Colon (tissue), 2 donors: ENCODE data around the gene PROCR.
"Not testable (repeated sequence)": the region's sequence is repeated elsewhere in the genome, so short reads cannot be mapped to it uniquely, and the experiment has no call there.

ENCODE experiments used
- FAIRE-seq: peaks from 2 replicates; lab custom pipeline; 2012; peaks lifted over from hg19 to GRCh38; lab: Jason Lieb, UNC
- donor health status: control.
- donor health status: control.

Gene PROCR

DNA sequence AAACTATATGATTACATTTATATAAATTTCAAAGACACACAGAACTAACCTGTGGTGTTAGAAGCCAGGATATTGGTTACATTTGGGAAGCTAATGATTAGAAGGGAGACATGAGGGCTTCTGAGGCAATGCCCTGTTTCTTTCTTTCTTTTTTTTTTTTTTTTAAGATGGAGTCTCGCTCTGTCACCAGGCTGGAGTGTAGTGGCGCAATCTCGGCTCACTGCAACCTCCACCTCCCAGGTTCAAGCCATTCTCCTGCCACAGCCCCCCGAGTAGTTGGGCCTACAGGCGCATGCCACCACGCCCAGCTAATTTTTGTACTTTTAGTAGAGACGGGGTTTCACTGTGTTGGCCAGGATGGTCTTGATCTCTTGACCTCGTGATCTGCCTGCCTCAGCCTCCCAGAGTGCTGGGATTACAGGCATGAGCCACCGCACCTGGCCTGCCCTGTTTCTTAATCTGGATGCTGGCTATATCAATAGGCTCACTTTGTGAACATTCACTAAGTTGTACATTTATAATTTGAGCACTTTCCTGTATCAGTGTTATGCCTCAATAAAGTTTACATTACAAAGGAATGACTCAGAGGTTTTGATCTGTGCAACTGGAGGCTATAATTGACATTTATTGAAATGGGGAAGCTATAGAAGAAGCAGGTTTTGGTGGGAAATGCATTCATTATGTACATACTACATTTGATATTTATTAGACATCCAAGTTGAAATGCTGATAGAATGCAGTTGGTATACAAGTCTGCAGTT is 21.3 kb downstream of the PROCR start:
- not testable (repeated sequence) for FAIRE-seq

GRCh38 chr20:35196313-35196712 is 24.4 kb downstream of the PROCR start:
- FAIRE-seq = no peak

GRCh38 chr20:35199740-35200139 is 27.9 kb downstream of the PROCR start:
- no peak for FAIRE-seq

- no peak for FAIRE-seq
Measured at GRCh38 chr20:35200267-35200666, 28.4 kb downstream of the PROCR start.

DNA sequence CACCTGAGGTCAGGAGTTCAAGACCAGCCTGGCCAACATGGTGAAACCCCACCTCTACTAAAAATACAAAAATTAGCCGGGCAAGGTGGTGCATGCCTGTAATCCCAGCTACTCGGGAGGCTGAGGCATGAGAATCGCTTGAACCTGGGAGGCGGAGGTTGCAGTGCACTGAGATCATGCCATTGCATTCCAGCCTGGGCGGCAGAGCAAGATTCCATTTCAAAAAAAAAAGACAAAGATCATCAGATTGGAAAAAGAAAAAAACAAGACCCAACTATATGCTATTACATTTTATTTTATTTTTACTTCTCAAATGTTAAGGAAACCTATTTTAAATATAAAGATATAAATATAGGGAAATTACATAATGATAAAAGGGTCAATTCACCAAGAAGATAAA is 29.6 kb downstream of the PROCR start:
- FAIRE-seq = not testable (repeated sequence)

DNA sequence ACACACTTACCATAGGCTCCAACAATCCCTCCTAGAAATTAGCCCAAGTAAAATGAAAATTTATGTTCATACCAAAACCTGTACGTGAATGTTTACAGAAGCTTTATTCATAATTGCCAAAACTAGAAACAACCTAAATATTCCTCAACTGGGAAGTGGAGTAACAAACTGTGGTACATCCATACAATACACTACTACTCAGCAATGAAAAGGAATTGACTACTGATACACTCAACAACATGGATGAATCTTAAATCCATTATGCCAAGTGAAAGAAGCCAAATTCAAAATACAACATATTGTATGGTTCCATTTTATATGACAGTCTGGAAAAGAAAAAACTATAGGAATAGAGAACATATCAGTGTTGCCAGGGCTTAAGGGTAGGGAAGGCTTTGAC is 34.9 kb downstream of the PROCR start:
- no peak for FAIRE-seq

DNA sequence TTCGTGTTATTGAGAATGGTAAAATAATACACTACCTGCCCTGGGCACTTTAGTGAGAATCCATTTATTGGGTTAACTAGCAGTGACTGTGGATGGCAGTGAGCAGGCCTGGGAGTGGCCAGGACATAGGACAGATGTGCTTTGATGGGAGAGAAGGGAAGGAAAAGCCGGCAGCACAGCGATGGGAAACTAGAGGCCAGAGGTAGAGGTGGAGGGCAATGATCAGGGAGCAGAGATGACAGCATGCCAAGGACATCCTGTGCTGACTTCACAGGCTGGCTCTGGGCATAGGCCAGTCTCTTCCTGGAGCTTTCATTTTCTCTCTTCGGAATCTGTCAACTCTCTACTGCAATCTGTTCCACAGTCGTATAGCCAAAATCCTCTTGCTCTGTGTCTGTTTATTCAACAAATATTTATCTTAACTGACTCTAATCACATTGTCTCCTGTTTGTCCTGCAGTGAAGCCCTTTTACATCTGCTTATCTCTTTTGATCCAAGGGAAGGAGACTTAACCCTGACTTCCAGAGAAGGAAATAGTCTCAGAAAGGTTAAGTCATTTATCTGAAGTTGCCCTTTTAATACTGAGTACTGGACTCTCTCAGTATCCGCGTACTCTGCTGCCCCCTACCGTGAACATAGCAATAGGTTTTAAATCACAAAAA is 36.2 kb downstream of the PROCR start:
- FAIRE-seq = no peak

DNA sequence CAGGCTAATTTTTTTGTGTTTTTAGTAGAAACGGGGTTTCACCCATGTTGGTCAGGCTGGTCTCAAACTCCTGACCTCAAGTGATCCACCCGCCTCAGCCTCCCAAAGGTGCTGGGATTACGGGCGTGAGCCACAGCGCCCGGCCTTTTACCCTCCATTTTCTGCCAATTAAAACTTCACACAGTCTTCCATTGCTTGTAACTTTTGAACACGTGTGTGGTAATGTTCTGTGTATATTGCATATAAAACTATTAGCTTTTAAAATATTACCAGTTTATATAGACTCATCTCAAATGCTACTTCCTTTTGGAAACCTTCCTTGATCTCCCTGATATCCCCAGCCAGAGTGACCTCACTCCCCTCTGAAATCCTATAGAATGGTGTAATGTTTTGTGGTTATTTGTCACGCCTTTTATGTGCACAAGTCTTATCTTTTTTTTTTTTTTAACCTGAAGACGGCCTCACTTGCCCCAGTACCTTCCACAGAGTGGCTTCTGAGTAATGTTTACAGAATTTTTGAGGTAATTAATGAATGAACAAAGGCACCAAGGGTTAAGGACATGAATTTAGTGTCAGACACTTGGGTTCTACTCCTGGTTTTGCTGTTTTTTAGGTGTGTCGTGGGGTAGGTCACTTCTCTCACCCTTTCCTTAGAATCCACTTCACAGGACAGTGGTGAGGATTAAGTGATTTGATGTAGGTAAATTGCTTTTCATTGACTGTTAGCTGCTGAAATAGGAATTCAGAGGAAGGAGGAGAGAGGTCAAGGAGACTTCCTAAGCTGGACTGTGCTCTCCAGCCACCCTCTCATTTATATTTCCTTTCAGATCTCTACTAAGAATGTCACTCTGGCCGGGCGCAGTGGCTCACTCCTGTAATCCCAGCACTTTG is 43.4 kb downstream of the PROCR start:
- FAIRE-seq = no peak

DNA sequence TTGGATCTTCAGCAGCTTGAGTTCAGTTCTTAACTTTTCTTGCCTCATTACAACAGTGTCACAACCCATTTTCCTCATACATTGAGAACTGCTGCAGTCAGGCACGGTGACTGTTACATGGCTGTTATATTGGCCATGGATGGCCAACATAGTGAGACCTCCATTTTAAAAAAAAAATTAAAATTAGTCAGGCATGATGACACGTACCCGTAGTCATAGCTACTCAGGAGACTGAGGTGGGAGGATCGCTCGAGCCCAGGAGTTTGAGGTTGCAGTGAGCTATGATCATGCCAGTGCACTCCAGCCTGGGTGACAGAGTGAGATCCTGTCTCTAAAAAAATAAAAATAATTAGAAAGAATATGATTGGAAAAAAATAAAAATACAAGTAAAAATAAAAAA is 44.7 kb downstream of the PROCR start:
- FAIRE-seq = no peak

DNA sequence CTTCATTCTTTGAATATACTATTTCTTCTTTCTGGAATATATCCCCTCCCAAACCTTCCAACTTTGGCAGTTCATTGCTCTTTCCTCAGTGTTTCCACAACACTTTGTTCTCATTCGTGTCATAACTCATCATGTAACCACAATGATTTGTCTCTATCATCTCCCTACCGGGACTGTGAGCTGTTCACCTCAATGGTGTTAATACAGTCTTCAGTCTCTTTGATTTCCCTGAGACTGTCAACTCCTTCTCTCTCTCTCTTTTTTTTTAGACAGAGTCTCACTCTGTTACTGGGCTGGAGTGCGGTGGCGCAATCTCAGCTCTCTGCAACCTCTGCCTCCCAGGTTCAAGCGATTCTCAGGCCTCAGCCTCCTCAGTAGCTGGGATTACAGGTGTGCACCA is 52.1 kb downstream of the PROCR start:
- FAIRE-seq = no peak

GRCh38 chr20:35224536-35224935 is 52.7 kb downstream of the PROCR start:
- no peak for FAIRE-seq

GRCh38 chr20:35225319-35226125 is 53.6 kb downstream of the PROCR start:
- no peak for FAIRE-seq

DNA sequence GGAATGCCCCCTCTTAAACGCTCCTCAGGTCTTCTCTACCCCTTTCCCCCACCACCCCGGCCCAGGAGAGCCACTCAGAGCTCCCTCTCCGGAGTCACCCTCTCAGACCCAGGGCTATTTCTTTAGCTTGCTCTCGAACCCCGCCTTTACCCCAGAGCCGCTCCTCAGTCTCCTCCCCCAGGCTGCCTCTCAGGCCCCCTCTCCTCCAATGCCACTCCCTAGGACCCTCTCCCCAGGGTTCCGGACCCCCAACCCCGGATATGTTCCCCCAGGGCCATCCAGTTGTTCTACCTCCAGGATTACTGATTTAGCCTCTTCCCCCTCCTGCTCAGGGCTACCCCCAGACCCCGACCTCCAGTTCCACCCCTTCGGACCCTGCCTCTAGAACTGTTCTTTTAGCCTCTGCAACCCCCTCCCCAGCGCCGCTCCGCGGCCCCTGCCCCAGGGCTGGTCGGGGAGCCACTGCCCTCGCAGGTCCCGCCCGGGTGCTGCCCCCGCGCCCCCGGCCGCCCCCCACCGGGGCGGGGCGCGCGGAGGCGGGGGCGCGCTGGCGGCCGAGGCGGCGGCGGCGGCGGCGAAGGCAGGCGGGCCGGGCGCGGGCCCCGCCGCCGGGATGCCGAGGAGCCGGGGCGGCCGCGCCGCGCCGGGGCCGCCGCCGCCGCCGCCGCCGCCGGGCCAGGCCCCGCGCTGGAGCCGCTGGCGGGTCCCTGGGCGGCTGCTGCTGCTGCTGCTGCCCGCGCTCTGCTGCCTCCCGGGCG is 54.4 kb downstream of the PROCR start, which contains the start of gene MMP24:
Gene MMP24 (plus strand): TSS at position 565 of the 758 bp plus-strand sequence. CDS start 49 bp downstream, at position 614.
- FAIRE-seq = no peak
